Trophoblast cell (in vitro differentiated cells and primary cell): Measurements from ENCODE around the gene UMPS.
A peak's percentile ranks its signal among the peaks of the same experiment; 100 is the strongest.

ENCODE experiments used
- DNase-seq, 2 donors: peaks; one replicate each; pipeline ENCODE4 v3.0.0-alpha.2; 2016
- H2AFZ ChIP-seq: 2 replicates; pipeline ENCODE4 v1.6.1; 2013; ENCODE audit warnings: low read length, moderate library complexity, mild to moderate bottlenecking; ENCODE audit not compliant: insufficient read depth, poor library complexity
- H2AK5ac ChIP-seq: 2 replicates; pipeline ENCODE4 v1.6.1; 2013; ENCODE audit warnings: mild to moderate bottlenecking, low read length
- H2BK120ac ChIP-seq: 2 replicates; pipeline ENCODE4 v1.6.1; 2013; ENCODE audit warnings: low read length, mild to moderate bottlenecking, moderate library complexity; ENCODE audit not compliant: insufficient read depth, poor library complexity
- H2BK12ac ChIP-seq: 2 replicates; pipeline ENCODE4 v1.6.1; 2013; ENCODE audit warnings: mild to moderate bottlenecking, low read length, moderate library complexity
- H2BK5ac ChIP-seq: 2 replicates; pipeline ENCODE4 v1.6.1; 2013; ENCODE audit warnings: low read length, low read depth, moderate library complexity, mild to moderate bottlenecking; ENCODE audit not compliant: poor library complexity
- H3K14ac ChIP-seq: 2 replicates; pipeline ENCODE4 v1.6.1; 2013; ENCODE audit warnings: mild to moderate bottlenecking, low read length
- H3K18ac ChIP-seq: 2 replicates; pipeline ENCODE4 v1.6.1; 2013; ENCODE audit warnings: mild to moderate bottlenecking, low read length
- H3K23ac ChIP-seq: 2 replicates; pipeline ENCODE4 v1.6.1; 2013; ENCODE audit warnings: low read length
- H3K27ac ChIP-seq: 2 replicates; pipeline ENCODE4 v1.5.1; 2013; ENCODE audit warnings: low read depth, mild to moderate bottlenecking, inconsistent platforms, low read length, moderate library complexity
- H3K27me3 ChIP-seq: 2 replicates; pipeline ENCODE4 v1.6.1; 2013; ENCODE audit warnings: inconsistent platforms, mild to moderate bottlenecking, low read length, moderate library complexity; ENCODE audit not compliant: insufficient read depth
- H3K36me3 ChIP-seq, 2 experiments: 1 replicate in 1 of 2; 2 replicates in 1 of 2; pipeline ENCODE4 v1.6.1; 2013; ENCODE audit warnings: low read length in 2 of 2, mild to moderate bottlenecking in 2 of 2, moderate library complexity in 1 of 2; ENCODE audit not compliant: insufficient read depth in 2 of 2, control insufficient read depth in 1 of 2
- H3K4ac ChIP-seq: 2 replicates; pipeline ENCODE4 v1.6.1; 2013; ENCODE audit warnings: low read depth, mild to moderate bottlenecking, low read length, moderate library complexity
- H3K4me1 ChIP-seq, 2 experiments: 1 replicate in 1 of 2; 2 replicates in 1 of 2; pipeline ENCODE4 v1.6.1; 2013; ENCODE audit warnings: low read length in 2 of 2, mild to moderate bottlenecking in 2 of 2, moderate library complexity in 1 of 2; ENCODE audit not compliant: insufficient read depth in 2 of 2, control insufficient read depth in 1 of 2
- H3K4me2 ChIP-seq: 2 replicates; pipeline ENCODE4 v1.6.1; 2013; ENCODE audit warnings: inconsistent platforms, mild to moderate bottlenecking, low read length, moderate library complexity
- H3K4me3 ChIP-seq: 2 replicates; pipeline ENCODE4 v1.5.1; 2013; ENCODE audit warnings: mild to moderate bottlenecking, low read depth, low read length, inconsistent platforms
- H3K79me1 ChIP-seq: one replicate; pipeline ENCODE4 v1.6.1; 2013; ENCODE audit warnings: low read length
- H3K79me2 ChIP-seq: 2 replicates; pipeline ENCODE4 v1.6.1; 2013; ENCODE audit warnings: low read length, mild to moderate bottlenecking; ENCODE audit not compliant: control insufficient read depth, insufficient read depth, poor library complexity
- H3K9ac ChIP-seq: 2 replicates; pipeline ENCODE4 v1.6.1; 2013; ENCODE audit warnings: mild to moderate bottlenecking, low read length
- H3K9me3 ChIP-seq: 2 replicates; pipeline ENCODE4 v1.6.1; 2013; ENCODE audit warnings: low read depth, mild to moderate bottlenecking, control low read depth, inconsistent platforms, low read length; ENCODE audit not compliant: insufficient read depth
- H4K12ac ChIP-seq: 2 replicates; pipeline ENCODE4 v1.6.1; 2013; ENCODE audit warnings: low read depth, mild to moderate bottlenecking, low read length, moderate library complexity
- H4K8ac ChIP-seq: 2 replicates; pipeline ENCODE4 v1.6.1; 2013; ENCODE audit warnings: low read depth, mild to moderate bottlenecking, low read length, moderate library complexity
- H4K91ac ChIP-seq: one replicate; pipeline ENCODE4 v1.6.1; 2013; ENCODE audit warnings: low read depth, mild to moderate bottlenecking, low read length, moderate library complexity
- WGBS: extraction: QIAGEN DNeasy Blood & Tissue Kit; methylation state at CpG from one replicate; pipeline ENCODE4 v1.1.7; 2013; ENCODE audit warnings: missing lambda C conversion rate; ENCODE audit not compliant: insufficient read length, insufficient coverage; ENCODE audit errors: extremely low coverage; 5-methylcytosine and 5-hydroxymethylcytosine counted together

UMPS gene

DNA sequence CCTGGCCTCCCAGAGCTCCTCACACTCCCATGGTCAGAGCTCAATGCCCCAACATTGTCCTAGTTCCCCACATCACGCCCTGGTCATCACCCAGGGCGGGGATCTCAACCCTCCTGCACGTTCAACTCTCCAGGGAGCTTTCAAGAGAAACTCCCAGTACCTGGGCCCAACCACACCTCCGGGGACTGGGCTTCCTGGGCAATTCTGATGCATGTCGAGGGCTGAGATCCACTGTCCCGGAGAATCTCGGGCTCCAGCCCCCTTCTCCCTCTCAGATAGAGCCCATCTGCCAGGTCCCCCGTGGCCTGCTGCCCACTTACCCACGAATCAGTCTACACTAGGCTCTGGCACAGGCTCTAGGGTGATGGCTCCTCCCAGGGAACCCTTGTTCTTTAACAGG is 39.2 kb downstream of the UMPS start:
- peak overlapping the region; percentile 96 for H2BK120ac ChIP-seq
- H3K4ac ChIP-seq, result peak overlapping the region; percentile 19
- H3K14ac ChIP-seq, result peak overlapping the region; percentile 83
- H3K27ac ChIP-seq, result peak overlapping the region; percentile 73
- peaks cover 50 to 59% of the 10 kb centered on the region in 2 experiments for H3K4me1 ChIP-seq
- peak overlapping the region; percentile 64 for H2AK5ac ChIP-seq
- WGBS, result no CpG with 5 or more reads among the region's 9 CpGs
- peak overlapping the region; percentile 41 for H2BK5ac ChIP-seq
- H2AFZ ChIP-seq, result no peak overlapping the region
- no peak overlapping the region for H3K9ac ChIP-seq
- H3K23ac ChIP-seq, result no peak overlapping the region
- peaks cover 2% of the 10 kb centered on the region for H3K9me3 ChIP-seq
- H4K12ac ChIP-seq, result peak overlapping the region; percentile 22
- no peak overlapping the region for H3K4me3 ChIP-seq
- H4K8ac ChIP-seq, result peak overlapping the region; percentile 63
- peaks cover 51% of the 10 kb centered on the region for H3K79me1 ChIP-seq
- peaks cover 16% of the 10 kb centered on the region for H3K79me2 ChIP-seq
- H3K27me3 ChIP-seq, result no peaks in the 10 kb centered on the region
- peak overlapping the region; percentile 88 for H4K91ac ChIP-seq
- H3K18ac ChIP-seq, result peak overlapping the region; percentile 87
- no peak for DNase-seq
- peaks cover 40 to 50% of the 10 kb centered on the region in 2 experiments for H3K36me3 ChIP-seq
- H2BK12ac ChIP-seq, result peak overlapping the region; percentile 90
- no peak overlapping the region for H3K4me2 ChIP-seq

DNA sequence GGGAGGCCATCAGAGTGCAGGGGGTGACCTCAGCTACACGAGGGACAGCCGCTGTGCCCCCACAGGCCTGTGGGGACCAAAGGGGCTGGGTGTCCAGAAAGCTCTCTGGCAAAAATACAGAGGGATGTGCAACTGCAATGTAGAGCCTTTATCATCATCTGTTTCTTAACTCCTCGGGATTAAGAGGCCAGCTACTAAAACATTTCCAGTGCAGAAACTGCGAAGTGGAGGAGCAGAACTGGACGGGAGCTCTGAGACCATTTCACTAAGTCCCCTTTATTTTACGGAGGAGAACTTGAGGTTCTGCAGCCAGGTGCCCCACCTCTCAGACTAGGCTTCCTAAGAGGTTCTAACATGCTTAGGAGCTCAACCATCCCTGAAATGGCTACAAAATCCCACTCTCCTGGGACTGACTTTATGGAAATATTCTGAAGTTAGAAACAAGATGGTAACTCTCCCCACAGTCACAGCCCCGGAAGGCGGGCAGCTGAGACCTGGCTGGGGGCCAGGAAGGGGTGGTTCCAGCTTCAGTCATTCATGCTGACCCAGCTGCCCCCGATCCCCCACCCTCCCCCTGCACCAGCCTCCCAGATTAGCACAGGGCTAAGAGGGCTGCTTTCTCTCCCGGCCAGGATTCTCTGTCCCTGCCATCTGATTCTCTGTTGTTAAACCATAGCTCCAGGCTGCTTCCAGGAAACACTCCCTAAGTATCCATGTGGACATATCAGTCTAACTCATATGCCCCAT is 40.3 kb downstream of the UMPS start:
- DNase-seq, result no peak
- Histone ChIP-seq H2AK5ac (peak overlapping the region; percentile 71), H3K4me1 (peaks cover 44 to 56% of the 10 kb centered on the region in 2 experiments), H2BK5ac (peak overlapping the region; percentile 41), H2BK120ac (peak overlapping the region; percentile 64), H3K23ac (no peak overlapping the region), H4K12ac (no peak overlapping the region), H3K79me1 (peaks cover 49% of the 10 kb centered on the region), H3K4ac (peak overlapping the region; percentile 37), H3K4me2 (no peak overlapping the region), H3K27ac (peak overlapping the region; percentile 86), H3K36me3 (peaks cover 33 to 45% of the 10 kb centered on the region in 2 experiments), H3K4me3 (no peak overlapping the region), H4K8ac (peak overlapping the region; percentile 83), H3K27me3 (no peaks in the 10 kb centered on the region), H3K9ac (no peak overlapping the region), H3K14ac (peak overlapping the region; percentile 42), H2BK12ac (peak overlapping the region; percentile 45), H2AFZ (peak overlapping the region; percentile 7), H3K18ac (peak overlapping the region; percentile 66), H3K79me2 (peaks cover 13% of the 10 kb centered on the region), H4K91ac (peak overlapping the region; percentile 88), H3K9me3 (no peaks in the 10 kb centered on the region)
- WGBS, result no CpG with 5 or more reads among the region's 10 CpGs

DNA sequence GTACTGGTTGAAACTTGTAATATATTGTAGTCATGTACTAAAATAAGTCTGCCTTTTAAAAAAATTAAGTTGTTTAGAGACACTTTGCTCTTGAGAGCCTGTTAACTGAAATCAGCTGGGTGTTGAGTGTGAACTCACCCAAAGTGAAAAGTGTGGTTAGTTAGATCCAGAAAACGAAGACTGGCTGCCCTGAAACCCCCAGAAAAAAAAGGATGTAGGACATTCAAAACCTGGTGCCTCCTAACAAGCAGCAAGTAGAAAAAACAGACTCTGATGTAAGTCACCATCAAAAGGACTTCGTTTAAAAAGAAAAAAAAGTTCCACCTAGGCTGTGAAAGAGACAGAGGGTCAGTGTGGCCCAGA is 40.8 kb downstream of the UMPS start:
- Histone ChIP-seq H4K12ac (no peak overlapping the region), H3K23ac (no peak overlapping the region), H3K36me3 (peaks cover 30 to 45% of the 10 kb centered on the region in 2 experiments), H3K9me3 (no peaks in the 10 kb centered on the region), H3K27me3 (no peaks in the 10 kb centered on the region), H4K91ac (peak overlapping the region; percentile 76), H2BK120ac (peak overlapping the region; percentile 64), H3K4me1 (peaks cover 48 to 61% of the 10 kb centered on the region in 2 experiments), H2BK12ac (peak overlapping the region; percentile 27), H2AFZ (no peak overlapping the region), H3K4me3 (no peak overlapping the region), H3K79me2 (peaks cover 13% of the 10 kb centered on the region), H4K8ac (no peak overlapping the region), H3K4me2 (no peak overlapping the region), H3K14ac (peak overlapping the region; percentile 43), H3K9ac (no peak overlapping the region), H2BK5ac (peak overlapping the region; percentile 62), H3K79me1 (peaks cover 54% of the 10 kb centered on the region), H3K18ac (no peak overlapping the region), H3K27ac (peak overlapping the region; percentile 86), H3K4ac (no peak overlapping the region), H2AK5ac (no peak overlapping the region)
- DNase-seq, result no peak
- WGBS, result no CpG with 5 or more reads among the region's 2 CpGs

DNA sequence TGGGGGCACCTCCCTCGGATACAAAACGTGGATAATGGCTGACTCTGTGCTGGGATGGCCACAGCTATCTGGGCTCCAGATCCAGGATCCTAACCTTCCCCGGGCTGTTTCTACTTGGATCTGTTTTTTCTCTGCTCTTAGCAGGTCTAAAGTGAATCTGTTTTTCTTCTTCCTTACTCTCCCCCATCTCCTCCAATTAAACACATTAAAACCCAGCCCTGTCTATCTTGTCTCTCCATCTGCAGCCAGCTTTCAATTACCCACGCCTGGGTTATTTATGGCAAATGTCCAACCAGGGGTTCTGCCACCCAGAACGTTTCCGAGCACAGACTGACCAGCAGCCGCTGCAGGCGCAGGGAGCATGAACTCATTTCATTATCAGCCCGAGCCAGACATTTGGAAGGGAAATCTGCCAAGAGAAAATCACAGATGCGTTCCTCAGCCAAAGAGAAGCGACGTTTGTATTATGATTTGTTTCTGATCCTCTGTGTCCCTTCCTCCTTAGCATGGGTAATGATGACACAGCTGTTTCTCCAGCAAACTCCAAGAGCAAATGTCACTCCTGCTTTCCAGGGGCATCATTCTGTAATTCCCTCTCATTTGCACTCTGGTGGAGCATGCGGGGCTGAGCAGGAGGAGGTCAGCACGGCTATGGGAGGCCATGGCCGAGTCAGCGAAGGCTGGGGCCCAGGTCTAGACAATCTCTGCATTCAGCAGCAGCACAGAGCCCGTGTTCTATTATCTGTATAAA is 42.0 kb downstream of the UMPS start:
- Histone ChIP-seq H3K9me3 (no peaks in the 10 kb centered on the region), H3K14ac (peak overlapping the region; percentile 55), H3K4me2 (peak overlapping the region; percentile 22), H2BK120ac (peak overlapping the region; percentile 69), H3K79me1 (peaks cover 55% of the 10 kb centered on the region), H2BK5ac (peak overlapping the region; percentile 83), H3K27ac (peak overlapping the region; percentile 98), H3K9ac (no peak overlapping the region), H3K23ac (no peak overlapping the region), H3K4me1 (peaks cover 49 to 62% of the 10 kb centered on the region in 2 experiments), H4K12ac (no peak overlapping the region), H3K4ac (no peak overlapping the region), H2BK12ac (peak overlapping the region; percentile 62), H2AFZ (no peak overlapping the region), H4K8ac (peak overlapping the region; percentile 57), H4K91ac (peak overlapping the region; percentile 37), H3K18ac (peak overlapping the region; percentile 70), H3K27me3 (no peaks in the 10 kb centered on the region), H3K4me3 (no peak overlapping the region), H2AK5ac (peak overlapping the region; percentile 3), H3K79me2 (peaks cover 15% of the 10 kb centered on the region), H3K36me3 (peaks cover 26 to 38% of the 10 kb centered on the region in 2 experiments)
- no CpG with 5 or more reads among the region's 17 CpGs for WGBS
- no peak for DNase-seq
